Nephron (organoid): ENCODE data around the gene OR2F2.

ENCODE experiments used
- H3K27ac Mint-ChIP-seq, 3 experiments: 2 replicates each; pipeline ENCODE4 v1.8.0; 2020; ENCODE audit warnings: mixed read lengths in 3 of 3, mild to moderate bottlenecking in 2 of 3, moderate library complexity in 1 of 3
- H3K27me3 Mint-ChIP-seq: 2 replicates; pipeline ENCODE4 v1.8.0; 2021; ENCODE audit warnings: low read depth, mild to moderate bottlenecking, moderate library complexity, mixed read lengths
- H3K36me3 Mint-ChIP-seq: 2 replicates; pipeline ENCODE4 v1.8.0; 2020; ENCODE audit warnings: low read depth, mixed read lengths
- H3K4me1 Mint-ChIP-seq: 2 replicates; pipeline ENCODE4 v1.8.0; 2020; ENCODE audit warnings: mixed read lengths
- H3K4me3 Mint-ChIP-seq, 3 experiments: 2 replicates each; pipeline ENCODE4 v1.8.0; 2020; ENCODE audit warnings: mild to moderate bottlenecking in 3 of 3, mixed read lengths in 3 of 3, moderate library complexity in 2 of 3
- H3K9me3 Mint-ChIP-seq: 2 replicates; pipeline ENCODE4 v1.8.0; 2020; ENCODE audit warnings: mixed read lengths
- TF ChIP-seq, protein P1 (sequence below), 3 experiments: fragments of 200-600 bp; sonication (generic); IDR thresholded peaks; one replicate each; pipeline ENCODE4 v1.5.0; 2021; ENCODE audit warnings: antibody characterized with exemption in 3 of 3; ENCODE audit not compliant: unreplicated experiment in 3 of 3

OR2F2 gene

DNA sequence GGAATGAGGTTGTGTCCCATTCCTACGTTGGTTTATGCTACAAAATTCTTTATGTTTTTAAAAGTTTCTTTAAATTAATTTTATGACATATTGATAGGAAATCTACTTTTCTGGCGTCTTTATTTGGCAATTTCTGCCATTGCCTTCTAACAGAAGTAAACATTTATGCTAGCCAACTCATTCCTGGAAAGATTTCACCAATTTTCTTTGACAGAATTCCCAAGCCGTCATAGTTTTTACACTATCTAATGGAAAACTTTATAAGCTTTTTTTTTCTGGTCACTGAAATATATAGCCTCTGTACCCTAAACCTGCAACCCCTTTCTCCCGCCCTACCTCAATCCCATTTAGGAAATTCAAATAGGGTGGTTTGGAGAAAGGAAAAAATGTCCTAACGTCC, 26.9 kb upstream of the OR2F2 start:
- Mint-ChIP-seq H3K9me3 (no peaks in the 10 kb centered on the region), H3K27me3 (peaks cover 4% of the 10 kb centered on the region), H3K36me3 (no peaks in the 10 kb centered on the region), H3K4me3 (no peak overlapping the region), H3K4me1 (peaks cover 30% of the 10 kb centered on the region), H3K27ac (no peak overlapping the region)
- TF ChIP-seq, protein P1, sequence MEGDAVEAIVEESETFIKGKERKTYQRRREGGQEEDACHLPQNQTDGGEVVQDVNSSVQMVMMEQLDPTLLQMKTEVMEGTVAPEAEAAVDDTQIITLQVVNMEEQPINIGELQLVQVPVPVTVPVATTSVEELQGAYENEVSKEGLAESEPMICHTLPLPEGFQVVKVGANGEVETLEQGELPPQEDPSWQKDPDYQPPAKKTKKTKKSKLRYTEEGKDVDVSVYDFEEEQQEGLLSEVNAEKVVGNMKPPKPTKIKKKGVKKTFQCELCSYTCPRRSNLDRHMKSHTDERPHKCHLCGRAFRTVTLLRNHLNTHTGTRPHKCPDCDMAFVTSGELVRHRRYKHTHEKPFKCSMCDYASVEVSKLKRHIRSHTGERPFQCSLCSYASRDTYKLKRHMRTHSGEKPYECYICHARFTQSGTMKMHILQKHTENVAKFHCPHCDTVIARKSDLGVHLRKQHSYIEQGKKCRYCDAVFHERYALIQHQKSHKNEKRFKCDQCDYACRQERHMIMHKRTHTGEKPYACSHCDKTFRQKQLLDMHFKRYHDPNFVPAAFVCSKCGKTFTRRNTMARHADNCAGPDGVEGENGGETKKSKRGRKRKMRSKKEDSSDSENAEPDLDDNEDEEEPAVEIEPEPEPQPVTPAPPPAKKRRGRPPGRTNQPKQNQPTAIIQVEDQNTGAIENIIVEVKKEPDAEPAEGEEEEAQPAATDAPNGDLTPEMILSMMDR (IDR thresholded peaks at IDR 0.05; ENCODE audit: unreplicated experiment in 3 of 3), result no peak

DNA sequence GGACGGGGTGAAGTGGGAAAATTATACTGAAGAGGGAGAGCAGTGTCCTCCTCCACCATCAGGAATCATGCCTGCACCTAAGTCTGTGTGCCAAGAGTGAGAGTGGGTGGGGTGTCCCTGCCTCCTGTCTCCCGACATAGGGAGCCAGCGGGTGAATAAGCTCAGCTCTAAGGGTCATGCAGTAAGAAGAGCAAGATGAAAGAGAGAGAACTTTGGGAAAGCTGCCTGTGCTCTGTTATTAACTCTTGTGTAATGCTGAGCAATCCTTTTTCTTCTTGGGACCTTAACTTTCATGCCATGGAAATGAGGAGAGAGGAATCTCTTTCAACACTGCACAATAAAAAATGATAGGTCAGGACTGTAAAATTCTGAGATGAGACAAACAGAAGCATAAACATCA, 25.2 kb upstream of the OR2F2 start:
- Mint-ChIP-seq H3K27me3 (peaks cover 4% of the 10 kb centered on the region), H3K36me3 (no peaks in the 10 kb centered on the region), H3K4me1 (peaks cover 14% of the 10 kb centered on the region), H3K4me3 (no peak overlapping the region), H3K27ac (no peak overlapping the region), H3K9me3 (no peaks in the 10 kb centered on the region)
- TF ChIP-seq, protein P1 (IDR thresholded peaks at IDR 0.05; ENCODE audit: unreplicated experiment in 3 of 3), result no peak

DNA sequence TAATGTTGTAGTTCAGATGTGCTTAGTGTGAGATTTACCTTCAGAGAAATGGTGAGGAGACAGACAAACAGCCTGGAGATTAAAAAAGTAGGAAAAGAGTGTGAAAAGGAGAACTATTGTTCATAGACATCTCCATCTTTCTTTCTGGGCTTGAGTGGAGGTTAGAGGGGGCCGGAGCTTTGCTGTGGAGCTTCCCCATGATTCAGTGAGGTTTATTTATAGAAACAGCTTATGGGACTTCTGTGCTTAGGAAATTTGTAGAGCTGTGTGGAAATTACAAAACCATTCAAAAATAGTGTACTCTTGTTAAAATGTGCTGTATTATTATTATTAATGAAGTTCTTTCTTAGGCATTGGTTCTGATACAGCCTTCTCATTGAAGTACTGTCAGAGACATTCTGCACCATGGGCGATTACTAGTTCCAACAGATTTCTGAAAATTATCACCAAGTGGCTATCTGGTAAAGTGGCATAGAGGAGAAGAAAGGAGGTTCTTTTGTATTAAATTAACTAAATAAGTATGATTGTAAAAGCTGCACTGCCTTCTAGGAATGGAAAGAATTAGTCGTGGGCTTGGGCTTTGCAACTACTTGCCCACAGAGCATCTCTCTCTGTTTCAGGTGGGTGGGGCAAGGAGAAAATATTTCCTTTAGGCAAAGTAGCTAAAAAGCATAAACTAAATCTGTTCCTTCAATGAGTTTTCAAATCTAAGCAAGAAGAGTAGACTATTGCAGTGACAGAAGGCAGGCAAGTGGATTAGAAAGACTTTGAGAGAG, 24.4 kb upstream of the OR2F2 start:
- no peak overlapping the region for H3K27ac Mint-ChIP-seq
- TF ChIP-seq, protein P1 (IDR thresholded peaks at IDR 0.05; ENCODE audit: unreplicated experiment in 3 of 3), result no peak

DNA sequence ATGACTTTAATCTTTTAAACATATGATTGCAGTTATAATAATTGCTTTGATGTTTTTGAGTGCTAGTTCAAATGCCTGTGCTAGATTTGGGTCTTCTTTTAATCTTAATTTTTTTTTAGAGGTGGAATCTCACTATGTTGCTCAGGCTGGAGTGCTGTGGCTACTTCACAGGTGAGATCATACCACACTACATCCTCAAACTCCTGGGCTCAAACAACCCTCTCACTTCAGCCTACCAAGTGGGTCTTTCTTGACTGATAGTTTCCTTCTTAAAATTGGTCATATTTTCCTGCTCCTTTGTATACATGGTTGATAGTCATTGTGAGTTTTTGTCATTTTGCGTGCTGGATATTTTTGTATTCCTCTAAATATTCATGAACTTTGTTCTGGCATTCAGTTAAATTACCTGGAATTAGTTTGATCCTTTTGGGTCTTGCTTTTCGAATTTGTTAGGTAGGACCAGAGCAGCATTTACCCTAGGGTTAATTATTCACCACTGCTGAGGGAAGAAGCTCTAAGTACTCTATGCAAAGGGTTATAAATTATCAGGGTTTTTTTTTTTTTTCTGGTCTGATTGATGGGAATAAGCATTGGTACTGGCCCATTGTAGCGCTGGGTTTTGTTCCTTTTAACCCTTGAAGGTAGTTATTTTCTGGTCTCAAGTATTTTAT, 21.0 kb upstream of the OR2F2 start:
- Mint-ChIP-seq H3K36me3 (no peaks in the 10 kb centered on the region), H3K27me3 (peaks cover 4% of the 10 kb centered on the region), H3K27ac (no peak overlapping the region)

More for the DNA sequence above, 24.4 kb upstream of the OR2F2 start:
- no peak overlapping the region for H3K4me3 Mint-ChIP-seq
- H3K36me3 Mint-ChIP-seq, result no peaks in the 10 kb centered on the region
- no peaks in the 10 kb centered on the region for H3K9me3 Mint-ChIP-seq
- H3K4me1 Mint-ChIP-seq, result peaks cover 6% of the 10 kb centered on the region
- H3K27me3 Mint-ChIP-seq, result peaks cover 4% of the 10 kb centered on the region

DNA sequence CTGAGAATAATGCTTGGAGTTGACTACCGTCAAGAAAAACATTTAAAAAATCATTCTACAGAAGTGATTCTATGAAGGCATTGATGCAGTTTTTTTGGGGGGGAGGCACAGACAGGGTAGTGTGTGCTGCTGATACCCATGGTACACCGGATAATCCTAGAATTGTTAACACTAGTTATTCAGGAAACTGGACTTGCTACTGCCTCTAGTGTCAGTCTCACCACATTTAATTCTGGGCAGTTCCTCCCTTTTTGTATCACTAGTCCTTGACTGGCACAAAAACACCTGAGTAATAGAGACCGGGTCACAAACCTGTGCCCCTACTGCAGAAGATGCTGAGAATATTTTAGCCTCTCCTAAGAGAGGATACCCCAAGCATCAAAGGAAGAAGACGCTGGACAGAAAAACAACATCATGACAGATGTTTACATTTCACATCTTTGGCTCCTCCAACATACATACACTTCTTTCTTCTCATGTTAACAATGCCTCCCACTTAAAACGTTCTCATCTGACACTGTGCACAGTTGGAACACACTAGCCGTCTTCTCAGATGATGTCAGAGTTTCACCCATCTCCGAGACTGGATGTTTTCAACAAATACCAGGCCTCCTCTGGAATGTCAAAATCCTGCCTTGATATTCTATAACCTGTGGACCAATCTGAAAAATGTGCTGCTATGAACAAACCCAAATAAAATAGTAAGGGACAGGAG, 19.9 kb upstream of the OR2F2 start:
- H3K27ac Mint-ChIP-seq, result no peak overlapping the region
- TF ChIP-seq, protein P1 (IDR thresholded peaks at IDR 0.05; ENCODE audit: unreplicated experiment in 3 of 3), result no peak
- H3K4me3 Mint-ChIP-seq, result no peak overlapping the region
- H3K36me3 Mint-ChIP-seq, result no peaks in the 10 kb centered on the region
- H3K4me1 Mint-ChIP-seq, result no peaks in the 10 kb centered on the region
- H3K9me3 Mint-ChIP-seq, result no peaks in the 10 kb centered on the region
- H3K27me3 Mint-ChIP-seq, result peaks cover 4% of the 10 kb centered on the region

More for the DNA sequence above, 21.0 kb upstream of the OR2F2 start:
- TF ChIP-seq, protein P1 (IDR thresholded peaks at IDR 0.05; ENCODE audit: unreplicated experiment in 3 of 3), result no peak
- H3K4me1 Mint-ChIP-seq, result peaks cover 5% of the 10 kb centered on the region
- no peaks in the 10 kb centered on the region for H3K9me3 Mint-ChIP-seq
- no peak overlapping the region for H3K4me3 Mint-ChIP-seq
